Middle frontal gyrus (tissue), 1 donor: Measurements from ENCODE around the gene LIN7A.

Experiments used
- DNase-seq: peaks from one replicate; pipeline ENCODE4 v3.0.0-alpha.2; 2015; ENCODE audit warnings: low spot score; ENCODE audit errors: extremely low spot score

LIN7A gene

GRCh38 chr12:80860206-80860605 lies 77.5 kb downstream of the LIN7A start:
- DNase-seq, result no peak

DNA sequence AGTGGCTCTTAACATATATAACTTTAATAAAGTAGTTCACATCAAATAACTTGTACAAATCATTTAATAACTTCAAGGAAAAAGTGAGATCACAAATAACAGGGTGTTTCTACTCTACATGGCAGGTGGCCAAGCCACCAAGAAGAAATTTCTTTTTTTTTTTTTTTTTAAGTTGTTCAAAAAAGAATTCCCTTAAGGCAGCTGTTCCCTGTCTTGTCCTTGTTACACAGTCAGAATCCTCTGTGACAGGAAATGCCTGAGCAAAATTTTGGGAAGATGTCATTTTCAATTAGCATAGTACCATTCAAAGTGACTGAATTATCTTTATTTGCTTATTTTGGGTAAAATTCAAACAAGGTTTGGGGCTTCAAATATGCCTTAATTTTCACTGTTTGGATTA lies 79.4 kb downstream of the LIN7A start:
- DNase-seq, result no peak

DNA sequence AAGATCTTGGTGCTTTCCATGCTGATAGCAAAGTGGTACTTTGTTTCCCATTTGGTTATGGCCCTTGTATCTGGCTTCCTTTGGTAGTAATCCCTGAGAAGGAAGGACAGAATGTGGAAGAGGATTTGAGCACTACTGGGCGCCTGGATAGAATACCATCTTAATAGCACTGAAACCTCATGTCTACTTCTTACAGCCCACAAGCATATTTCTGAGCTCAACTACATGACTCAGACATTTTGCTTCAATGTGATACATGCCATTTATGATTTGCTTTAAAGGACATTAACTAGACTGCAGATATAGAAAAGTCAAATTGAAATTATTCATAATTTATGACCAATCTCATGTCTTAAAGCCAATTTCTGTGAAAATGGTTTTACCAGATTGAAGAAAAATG lies 80.4 kb downstream of the LIN7A start:
- DNase-seq, result no peak

DNA sequence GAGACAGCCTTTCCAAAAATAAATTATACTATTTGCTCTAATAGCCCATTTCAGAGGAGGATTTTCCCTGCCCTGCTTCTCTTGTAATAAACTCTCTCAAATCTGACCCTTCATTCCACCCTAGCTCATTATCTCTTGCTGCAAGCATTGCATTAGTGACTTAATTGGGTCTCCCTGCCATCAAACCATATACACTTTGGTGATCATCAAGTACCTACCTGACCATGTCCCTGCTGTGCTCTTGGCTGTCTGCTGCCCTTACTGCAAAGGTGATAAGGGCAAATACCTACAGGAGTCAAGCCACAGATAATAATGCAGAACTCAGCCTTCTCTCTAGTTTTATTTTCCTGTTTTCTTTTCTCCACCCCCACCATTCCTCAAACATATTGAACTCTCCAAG lies 88.4 kb downstream of the LIN7A start:
- DNase-seq, result no peak

DNA sequence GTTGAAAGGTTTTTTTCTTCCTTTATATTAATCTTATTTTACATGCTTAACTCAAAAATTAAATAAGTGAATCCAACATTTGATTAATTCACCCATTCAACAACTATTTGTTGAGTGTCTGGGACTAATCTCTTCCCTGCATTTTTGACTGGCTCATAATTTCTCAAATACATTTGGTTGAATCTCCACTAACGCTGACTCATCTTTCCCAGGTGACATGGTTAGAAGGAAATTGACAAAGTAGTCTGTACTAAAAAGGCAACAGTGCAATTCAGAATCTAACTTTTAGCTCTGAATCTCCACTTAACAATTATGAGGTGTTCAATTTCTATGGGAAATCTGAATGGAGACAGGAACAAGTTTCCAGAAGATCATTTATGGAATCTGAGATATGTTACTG lies 88.9 kb downstream of the LIN7A start:
- DNase-seq, result no peak

DNA sequence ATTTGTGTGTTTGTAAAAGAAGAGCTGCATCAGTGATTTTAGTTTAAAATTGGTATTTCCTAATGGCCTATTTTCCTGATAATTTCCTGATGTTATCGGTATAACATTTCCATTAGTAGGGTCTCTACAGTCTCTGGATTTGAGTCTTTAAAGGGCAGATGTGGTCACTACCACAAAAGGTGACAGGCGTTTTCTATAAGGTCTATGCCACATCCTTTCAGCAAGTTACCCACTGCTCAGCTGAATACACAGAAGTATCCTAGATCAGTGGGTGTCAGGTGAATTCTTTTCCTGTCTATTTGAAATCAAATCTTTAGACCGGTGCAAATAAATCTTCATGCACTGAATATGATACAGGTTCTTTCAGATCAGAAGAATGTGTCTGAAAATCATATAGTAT lies 90.2 kb downstream of the LIN7A start:
- DNase-seq, result no peak

- DNase-seq, result no peak
Measured at GRCh38 chr12:80846952-80847351, 90.8 kb downstream of the LIN7A start.

GRCh38 chr12:80845639-80846038 lies 92.1 kb downstream of the LIN7A start:
- no peak for DNase-seq

GRCh38 chr12:80843969-80844368 lies 93.8 kb downstream of the LIN7A start:
- DNase-seq, result no peak

GRCh38 chr12:80838708-80839107 lies 99.0 kb downstream of the LIN7A start:
- no peak for DNase-seq

DNA sequence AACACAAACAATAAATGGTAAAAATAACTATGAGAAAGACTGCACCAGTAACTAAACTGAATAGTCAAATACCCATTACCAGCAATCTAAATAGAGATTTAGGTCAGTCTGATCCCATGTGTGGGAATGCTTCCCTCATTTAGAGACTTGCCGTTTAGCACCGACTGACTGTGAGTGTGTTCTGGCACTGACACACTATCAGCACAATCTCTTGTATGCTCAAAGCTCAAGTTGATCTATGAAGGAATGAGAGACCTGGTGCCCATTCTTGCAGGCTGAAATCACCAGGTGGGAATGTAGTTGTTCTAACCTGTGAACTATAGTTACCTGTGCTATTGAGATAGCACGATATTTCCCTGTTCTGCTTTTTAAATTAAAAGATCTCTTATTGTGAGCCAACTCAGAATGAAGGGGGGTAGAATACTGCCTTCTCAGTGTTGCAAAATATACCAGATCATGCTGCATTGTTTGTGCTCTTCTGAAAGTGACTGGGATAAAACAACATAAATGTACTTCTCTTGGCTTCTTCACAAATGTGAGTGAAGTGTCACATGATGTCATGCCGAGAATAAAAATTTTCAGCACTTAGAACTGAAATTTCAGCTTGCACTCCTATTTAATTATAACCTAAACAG lies 99.6 kb downstream of the LIN7A start:
- no peak for DNase-seq

- DNase-seq, result peak; percentile 54
Measured at GRCh38 chr12:80837342-80837978, 100.3 kb downstream of the LIN7A start.

DNA sequence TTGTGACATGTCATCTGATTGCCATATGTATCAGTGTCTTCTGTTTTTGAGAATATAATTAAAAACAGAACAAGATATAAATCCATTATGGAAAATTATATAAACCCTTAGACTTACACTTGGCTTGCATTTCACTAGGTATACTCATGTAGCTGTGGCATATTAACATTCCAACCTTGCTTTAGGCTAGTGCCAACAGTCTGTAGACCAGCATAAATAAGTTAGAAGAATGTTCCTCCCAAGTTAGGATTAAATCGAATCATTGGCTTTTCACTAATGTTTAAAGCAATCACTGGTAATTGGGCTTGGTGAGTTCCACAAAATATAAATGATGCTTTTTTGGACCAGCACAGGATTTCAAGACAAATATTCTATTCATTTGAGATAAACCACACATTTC lies 103.0 kb downstream of the LIN7A start:
- no peak for DNase-seq

DNA sequence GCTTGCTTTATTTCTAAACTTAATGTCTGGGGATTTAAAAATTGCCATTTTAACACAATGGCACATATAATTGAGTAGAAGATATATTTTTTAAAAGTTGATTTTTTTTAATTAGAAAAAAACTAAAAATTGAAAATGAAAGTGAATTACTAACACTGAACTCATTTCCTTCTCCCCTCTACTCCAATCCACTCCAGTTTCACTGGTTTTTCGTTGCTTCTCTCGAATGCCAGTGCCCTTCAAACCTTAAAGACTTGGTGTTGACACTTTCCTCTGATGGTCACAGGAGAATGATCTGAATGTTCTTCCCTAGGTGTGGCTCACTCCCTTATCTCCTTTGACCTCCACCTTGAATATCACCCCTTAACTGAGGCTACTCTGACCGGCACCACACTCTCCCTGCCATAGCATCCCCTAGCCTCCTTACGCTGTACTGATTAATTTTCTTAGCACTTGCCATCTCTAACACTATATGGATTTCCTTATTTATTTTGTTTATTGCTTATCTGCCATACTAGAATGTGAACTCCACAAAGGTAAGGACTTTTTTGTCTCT lies 107.1 kb downstream of the LIN7A start:
- no peak for DNase-seq

DNA sequence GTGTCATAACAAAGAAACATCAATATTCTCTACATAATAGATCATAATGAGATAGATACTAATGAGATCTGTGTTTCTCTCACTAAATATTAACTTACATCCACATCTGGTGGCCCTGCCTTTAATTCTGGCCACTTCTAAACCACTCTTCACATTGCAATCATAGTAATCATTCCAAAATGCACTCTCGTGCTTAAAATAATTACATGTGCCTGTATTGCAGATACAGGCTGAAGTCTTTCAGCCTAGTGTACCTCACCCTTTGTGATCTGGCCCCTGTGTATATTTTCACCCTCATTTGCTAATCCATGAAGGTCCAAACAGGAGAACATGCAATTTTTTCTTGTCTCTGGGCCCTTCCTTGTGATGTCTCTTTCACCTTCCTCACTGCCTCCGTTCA lies 108.0 kb downstream of the LIN7A start:
- DNase-seq, result no peak

GRCh38 chr12:80825506-80825905 lies 112.2 kb downstream of the LIN7A start:
- DNase-seq, result no peak

- DNase-seq, result no peak
Measured at GRCh38 chr12:80823393-80823792, 114.3 kb downstream of the LIN7A start.

DNA sequence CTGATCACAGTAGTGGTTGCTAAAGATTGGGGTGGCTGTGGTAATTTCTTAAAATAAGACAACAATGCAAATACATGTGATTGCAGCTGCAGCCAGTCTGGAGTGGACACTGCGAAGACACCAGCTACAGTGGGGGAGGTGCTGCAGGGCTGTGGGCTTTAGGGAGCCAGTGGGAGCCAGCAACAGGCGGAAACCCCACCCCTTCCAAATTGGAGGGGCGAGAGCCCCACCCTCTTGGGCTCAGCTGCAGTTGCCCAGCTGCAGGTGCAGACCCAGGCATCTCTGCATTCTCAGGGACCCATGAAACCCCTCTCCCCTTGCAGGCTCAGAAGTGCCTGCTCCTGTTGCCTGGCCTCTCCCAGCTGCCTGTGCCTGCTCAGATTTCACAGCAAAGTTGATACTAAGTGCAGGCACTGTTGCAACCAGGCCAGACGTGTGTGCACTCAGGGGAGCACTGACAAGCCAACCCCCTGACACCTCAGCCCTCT lies 116.2 kb downstream of the LIN7A start:
- no peak for DNase-seq

DNA sequence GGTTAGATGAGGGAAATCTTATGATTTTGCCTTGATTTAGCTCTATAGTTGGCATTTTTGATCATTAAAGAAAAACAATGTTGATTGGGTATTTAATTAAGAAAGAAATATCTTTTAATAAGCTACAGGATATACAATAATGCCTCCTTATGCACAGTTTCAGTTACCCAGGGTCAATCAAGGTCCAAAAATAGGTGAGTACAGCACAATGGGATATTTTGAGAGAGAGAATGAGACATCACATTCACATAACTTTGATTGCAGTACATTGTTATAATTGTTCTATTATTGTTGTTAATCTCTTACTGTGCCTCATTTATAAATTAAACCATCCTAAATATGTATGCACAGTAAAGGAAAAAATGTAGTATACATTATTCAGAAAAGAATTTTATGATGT lies 118.9 kb downstream of the LIN7A start:
- DNase-seq, result no peak

- no peak for DNase-seq
Measured at GRCh38 chr12:80815351-80815750, 122.4 kb downstream of the LIN7A start.

- DNase-seq, result no peak
Measured at GRCh38 chr12:80814453-80814852, 123.3 kb downstream of the LIN7A start.

GRCh38 chr12:80813820-80814219 lies 123.9 kb downstream of the LIN7A start:
- DNase-seq, result no peak
